Chondrocyte (in vitro differentiated cells): ENCODE data around the gene PLEKHA3. TPM values are rescaled to one million over a fixed set of nuclear protein-coding genes. Genes with fewer than 3 reads are reported as not detected.
"Not testable (repeated sequence)": the region's sequence is repeated elsewhere in the genome, so short reads cannot be mapped to it uniquely, and the experiment has no call there.

ENCODE experiments used
- DNase-seq: peaks from one replicate; pipeline ENCODE4 v3.0.0; 2021; ENCODE audit warnings: mixed read lengths, low spot score
- H3K27ac Mint-ChIP-seq: one replicate; pipeline ENCODE4 v1.8.0; 2021; ENCODE audit warnings: mild to moderate bottlenecking, moderate library complexity, mixed read lengths; ENCODE audit not compliant: unreplicated experiment
- H3K27me3 Mint-ChIP-seq: 2 replicates; pipeline ENCODE4 v1.8.0; 2021; ENCODE audit warnings: low read depth, mixed read lengths
- H3K36me3 Mint-ChIP-seq: 2 replicates; pipeline ENCODE4 v1.8.0; 2021; ENCODE audit warnings: low read depth, mixed read lengths
- H3K4me1 Mint-ChIP-seq: 2 replicates; pipeline ENCODE4 v1.8.0; 2021; ENCODE audit warnings: low read depth, mild to moderate bottlenecking, mixed read lengths
- H3K4me3 Mint-ChIP-seq: one replicate; pipeline ENCODE4 v1.8.0; 2021; ENCODE audit warnings: mild to moderate bottlenecking, moderate library complexity, mixed read lengths; ENCODE audit not compliant: unreplicated experiment
- H3K9me3 Mint-ChIP-seq: 2 replicates; pipeline ENCODE4 v1.8.0; 2021; ENCODE audit warnings: low read depth, mixed read lengths
- total RNA-seq: library from RNA; stranded (reverse); gene quantifications from 3 replicates; pipeline ENCODE4 v1.2.1, GENCODE V29; 2021
- TF ChIP-seq, protein P1 (sequence below): fragments of 200-600 bp; sonication (generic); IDR thresholded peaks from 2 replicates; pipeline ENCODE4 v1.5.0; 2021; ENCODE audit warnings: antibody characterized with exemption, mild to moderate bottlenecking, moderate library complexity

PLEKHA3 gene
- total RNA-seq, 1 donor from 2014 or later = 39.4 TPM

DNA sequence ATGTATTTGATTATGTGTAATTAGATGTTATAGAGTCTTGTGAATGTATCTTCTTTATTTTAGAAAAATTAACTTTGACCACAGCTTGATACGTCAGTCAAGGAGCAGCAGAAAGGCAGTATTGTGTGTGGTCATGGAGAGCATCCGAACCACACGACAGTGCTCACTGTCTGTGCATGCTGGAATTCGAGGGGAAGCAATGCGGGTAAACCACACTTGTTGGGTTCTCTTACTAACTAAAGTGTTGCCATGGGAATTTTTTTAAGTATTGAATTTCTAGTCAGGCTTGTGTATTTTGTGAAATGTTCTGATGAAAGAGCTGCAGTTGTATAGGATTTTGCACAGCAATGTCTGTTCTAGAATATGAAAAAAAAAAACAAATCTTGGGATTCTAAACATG is 24.3 kb upstream of the PLEKHA3 start:
- Mint-ChIP-seq H3K27me3 (no peaks in the 10 kb centered on the region), H3K9me3 (no peaks in the 10 kb centered on the region), H3K36me3 (no peaks in the 10 kb centered on the region), H3K4me3 (no peak overlapping the region), H3K4me1 (peaks cover 9% of the 10 kb centered on the region), H3K27ac (peak overlapping the region; percentile 53)
- TF ChIP-seq, protein P1, sequence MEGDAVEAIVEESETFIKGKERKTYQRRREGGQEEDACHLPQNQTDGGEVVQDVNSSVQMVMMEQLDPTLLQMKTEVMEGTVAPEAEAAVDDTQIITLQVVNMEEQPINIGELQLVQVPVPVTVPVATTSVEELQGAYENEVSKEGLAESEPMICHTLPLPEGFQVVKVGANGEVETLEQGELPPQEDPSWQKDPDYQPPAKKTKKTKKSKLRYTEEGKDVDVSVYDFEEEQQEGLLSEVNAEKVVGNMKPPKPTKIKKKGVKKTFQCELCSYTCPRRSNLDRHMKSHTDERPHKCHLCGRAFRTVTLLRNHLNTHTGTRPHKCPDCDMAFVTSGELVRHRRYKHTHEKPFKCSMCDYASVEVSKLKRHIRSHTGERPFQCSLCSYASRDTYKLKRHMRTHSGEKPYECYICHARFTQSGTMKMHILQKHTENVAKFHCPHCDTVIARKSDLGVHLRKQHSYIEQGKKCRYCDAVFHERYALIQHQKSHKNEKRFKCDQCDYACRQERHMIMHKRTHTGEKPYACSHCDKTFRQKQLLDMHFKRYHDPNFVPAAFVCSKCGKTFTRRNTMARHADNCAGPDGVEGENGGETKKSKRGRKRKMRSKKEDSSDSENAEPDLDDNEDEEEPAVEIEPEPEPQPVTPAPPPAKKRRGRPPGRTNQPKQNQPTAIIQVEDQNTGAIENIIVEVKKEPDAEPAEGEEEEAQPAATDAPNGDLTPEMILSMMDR = no peak
- no peak for DNase-seq

DNA sequence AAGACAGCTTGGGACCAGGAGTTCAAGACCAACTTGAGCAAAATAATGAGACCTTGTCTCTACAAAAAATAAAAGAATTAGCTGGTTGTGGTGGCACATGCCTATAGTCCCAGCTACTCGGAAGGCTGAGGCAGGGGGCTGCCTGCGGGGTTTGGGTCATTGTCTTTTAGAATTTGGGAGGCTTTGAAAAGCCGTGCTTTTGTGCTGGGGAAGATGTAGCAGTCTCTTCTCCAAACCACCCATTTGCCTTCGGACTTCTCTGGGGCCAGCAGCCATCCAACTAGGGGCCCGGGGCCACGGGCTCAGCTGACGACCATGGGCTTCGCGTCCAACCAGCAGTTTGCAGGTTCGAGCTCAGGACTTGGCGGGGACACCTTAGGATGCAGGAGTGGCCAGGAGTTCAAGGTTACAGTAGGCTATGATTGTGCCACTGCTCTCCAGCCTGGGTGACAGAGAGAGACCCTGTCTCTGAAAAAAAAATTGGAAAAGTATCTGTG is 22.8 kb upstream of the PLEKHA3 start:
- TF ChIP-seq, protein P1 = no peak

DNA sequence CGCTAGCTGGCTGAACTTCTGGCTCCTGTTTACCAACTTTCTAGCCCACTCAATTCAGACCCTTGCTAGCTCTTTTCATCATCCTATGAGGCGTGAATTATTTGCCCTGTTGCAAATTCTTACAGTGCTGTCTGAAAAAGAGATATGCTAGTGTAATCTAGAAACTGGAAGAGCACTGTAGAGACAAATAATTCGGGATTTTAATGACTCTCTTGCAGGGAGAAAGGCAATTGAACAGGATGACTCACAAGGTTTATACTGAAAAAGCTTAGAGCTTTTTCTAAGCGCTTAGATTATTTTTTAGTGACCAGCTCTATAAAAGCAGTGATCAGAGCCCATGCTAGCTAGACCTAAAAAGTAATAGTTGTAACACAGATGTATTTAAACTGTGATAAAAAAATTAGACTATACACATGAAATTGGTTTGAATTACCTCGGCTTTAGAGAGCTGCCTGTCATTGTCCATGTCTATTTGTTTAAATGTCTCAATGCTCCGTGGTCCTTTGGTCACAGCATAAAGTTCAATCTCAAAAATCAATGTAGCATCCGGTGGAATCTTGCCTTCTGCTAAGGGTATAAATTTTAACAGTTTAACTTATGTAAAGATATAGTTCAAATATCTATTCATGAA is 10.9 kb upstream of the PLEKHA3 start:
- no peaks in the 10 kb centered on the region for H3K9me3 Mint-ChIP-seq
- no peaks in the 10 kb centered on the region for H3K27me3 Mint-ChIP-seq
- peaks cover 5% of the 10 kb centered on the region for H3K36me3 Mint-ChIP-seq
- H3K4me1 Mint-ChIP-seq = peaks cover 11% of the 10 kb centered on the region
- TF ChIP-seq, protein P1 = no peak
- no peak overlapping the region for H3K27ac Mint-ChIP-seq
- H3K4me3 Mint-ChIP-seq = no peak overlapping the region
- no peak for DNase-seq

More for the DNA sequence above, 22.8 kb upstream of the PLEKHA3 start:
- no peaks in the 10 kb centered on the region for H3K27me3 Mint-ChIP-seq
- H3K9me3 Mint-ChIP-seq = no peaks in the 10 kb centered on the region
- H3K27ac Mint-ChIP-seq = no peak overlapping the region
- no peaks in the 10 kb centered on the region for H3K4me1 Mint-ChIP-seq
- DNase-seq = no peak
- no peaks in the 10 kb centered on the region for H3K36me3 Mint-ChIP-seq
- no peak overlapping the region for H3K4me3 Mint-ChIP-seq

DNA sequence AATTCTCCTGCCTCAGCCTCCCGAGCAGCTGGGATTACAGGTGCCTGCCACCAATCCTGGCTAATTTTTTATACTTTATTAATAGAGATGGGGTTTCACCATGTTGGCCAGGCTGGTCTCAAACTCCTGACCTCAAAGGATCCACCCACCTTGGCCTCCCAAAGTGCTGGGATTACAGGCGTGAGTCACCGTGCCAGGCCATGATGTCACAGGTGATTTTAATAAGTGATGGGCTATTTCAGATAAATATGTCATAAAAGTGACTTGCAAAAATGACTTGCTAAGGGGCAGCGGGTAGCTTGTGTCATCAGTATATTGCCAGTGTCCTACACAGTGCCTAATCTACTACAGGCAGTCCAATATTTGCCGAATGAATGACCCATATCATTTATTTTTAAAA is 8.9 kb upstream of the PLEKHA3 start:
- not testable (repeated sequence) for H3K36me3 Mint-ChIP-seq, H3K27ac Mint-ChIP-seq, H3K27me3 Mint-ChIP-seq, H3K4me3 Mint-ChIP-seq, DNase-seq, H3K9me3 Mint-ChIP-seq
- H3K4me1 Mint-ChIP-seq = peaks cover 18% of the 10 kb centered on the region

DNA sequence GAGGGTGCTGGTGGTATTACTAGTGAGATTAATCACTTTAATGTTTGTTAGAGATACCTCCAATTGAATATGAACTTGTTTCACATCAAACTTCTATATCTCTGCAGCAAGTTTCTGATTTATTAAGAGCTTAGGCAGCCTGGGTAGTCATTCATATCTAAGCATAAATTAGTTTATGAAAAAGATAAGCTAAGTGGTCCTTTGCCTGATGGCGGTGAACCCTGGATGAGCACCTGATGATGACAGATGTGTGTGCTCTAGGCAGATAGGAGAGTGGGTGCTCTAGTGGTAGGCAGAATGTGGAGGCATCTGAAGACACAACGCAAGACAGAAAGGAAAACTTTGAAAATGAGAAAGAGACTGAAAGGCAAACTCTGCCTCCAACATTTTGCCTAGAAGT is 6.9 kb upstream of the PLEKHA3 start:
- DNase-seq = no peak
- Mint-ChIP-seq H3K27me3 (no peaks in the 10 kb centered on the region), H3K4me3 (no peak overlapping the region), H3K27ac (no peak overlapping the region), H3K36me3 (no peaks in the 10 kb centered on the region), H3K9me3 (no peaks in the 10 kb centered on the region), H3K4me1 (peaks cover 31% of the 10 kb centered on the region)
- TF ChIP-seq, protein P1 = no peak

DNA sequence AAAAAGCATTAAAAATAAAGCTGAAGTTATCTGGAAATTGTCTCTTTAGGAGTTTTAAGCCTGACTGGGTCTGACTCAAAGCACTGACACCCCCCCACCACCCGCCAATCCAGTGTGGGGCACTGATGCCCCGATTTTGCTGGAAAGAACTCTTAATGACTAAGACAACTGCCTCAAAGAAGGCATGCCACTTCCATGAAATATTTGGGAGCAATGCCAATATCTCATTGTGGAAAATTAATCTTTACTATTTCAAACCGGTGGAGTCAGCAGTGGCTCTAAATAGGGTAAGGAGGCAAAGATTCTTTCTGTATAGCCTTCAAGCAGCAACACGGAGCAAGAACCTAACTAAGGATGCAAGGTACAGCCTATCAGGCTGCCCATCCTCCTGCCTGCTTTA is 6.3 kb upstream of the PLEKHA3 start:
- DNase-seq = no peak
- Mint-ChIP-seq H3K4me1 (peaks cover 34% of the 10 kb centered on the region), H3K9me3 (no peaks in the 10 kb centered on the region), H3K4me3 (no peak overlapping the region), H3K27me3 (no peaks in the 10 kb centered on the region), H3K36me3 (no peaks in the 10 kb centered on the region), H3K27ac (no peak overlapping the region)
- TF ChIP-seq, protein P1 = no peak
